Neural cell (in vitro differentiated cells): ENCODE data around the gene CPXM1. TPM values are rescaled to one million over a fixed set of nuclear protein-coding genes. Genes with fewer than 3 reads are reported as not detected.

Experiments used
- H2AFZ ChIP-seq: fragments of 200-600, 300-800 bp; sonication (generic), shearing (Covaris generic); 2 replicates; pipeline ENCODE4 v1.6.0; 2014; ENCODE audit warnings: low read depth, mild to moderate bottlenecking, antibody characterized with exemption, low read length, moderate library complexity
- H3F3A ChIP-seq: fragments of 200-600 bp; shearing (Covaris generic); 2 replicates; pipeline ENCODE4 v1.6.1; 2016; ENCODE audit warnings: mild to moderate bottlenecking, moderate library complexity, mixed read lengths, antibody characterized with exemption, low read length; ENCODE audit not compliant: insufficient read depth, poor library complexity, severe bottlenecking
- H3K27ac ChIP-seq: fragments of 200-600, 300-800 bp; sonication (generic), shearing (Covaris generic); 2 replicates; pipeline ENCODE4 v1.5.1; 2014; ENCODE audit warnings: mild to moderate bottlenecking, low read length, moderate library complexity
- H3K27me3 ChIP-seq: fragments of 300-800, 200-600 bp; sonication (generic), shearing (Covaris generic); 2 replicates; pipeline ENCODE4 v1.6.0; 2014; ENCODE audit warnings: mild to moderate bottlenecking, low read depth, low read length, moderate library complexity; ENCODE audit not compliant: insufficient read depth
- H3K36me3 ChIP-seq: fragments of 300-800, 200-600 bp; sonication (generic), shearing (Covaris generic); 2 replicates; pipeline ENCODE4 v1.5.1; 2014; ENCODE audit warnings: mild to moderate bottlenecking, antibody characterized with exemption, low read length, moderate library complexity; ENCODE audit not compliant: insufficient read depth
- H3K4me2 ChIP-seq: fragments of 300-800, 200-600 bp; sonication (generic), shearing (Covaris generic); 2 replicates; pipeline ENCODE4 v1.6.0; 2014; ENCODE audit warnings: mild to moderate bottlenecking, low read length
- H3K4me3 ChIP-seq: fragments of 300-800, 200-600 bp; sonication (generic), shearing (Covaris generic); 2 replicates; pipeline ENCODE4 v1.5.1; 2014; ENCODE audit warnings: mild to moderate bottlenecking, low read length, moderate library complexity
- H3K79me2 ChIP-seq: fragments of 200-600 bp; shearing (Covaris generic); replicated peaks from 2 replicates; pipeline ENCODE4 v1.6.0; 2014; ENCODE audit warnings: mild to moderate bottlenecking, low read length, moderate library complexity; ENCODE audit not compliant: insufficient read depth
- H3K9ac ChIP-seq: fragments of 300-800, 200-600 bp; sonication (generic), shearing (Covaris generic); 2 replicates; pipeline ENCODE4 v1.6.1; 2016; ENCODE audit warnings: mild to moderate bottlenecking, low read length, mixed read lengths
- H3K9me2 ChIP-seq: fragments of 200-600 bp; shearing (Covaris generic); 2 replicates; pipeline ENCODE4 v1.6.1; 2016; ENCODE audit warnings: mild to moderate bottlenecking, low read length, mixed read lengths; ENCODE audit not compliant: insufficient read depth
- H3K9me3 ChIP-seq: fragments of 200-600, 300-800 bp; sonication (generic), shearing (Covaris generic); 2 replicates; pipeline ENCODE4 v1.6.1; 2016; ENCODE audit warnings: mild to moderate bottlenecking, mixed run types, low read length, moderate library complexity, mixed read lengths
- H4K20me1 ChIP-seq: fragments of 200-600 bp; shearing (Covaris generic); 2 replicates; pipeline ENCODE4 v1.6.1; 2016; ENCODE audit warnings: mild to moderate bottlenecking, mixed run types; ENCODE audit not compliant: insufficient read depth
- EP300 ChIP-seq: fragments of 450-650 bp; conservative IDR thresholded peaks from 2 replicates; pipeline ENCODE4 v1.6.1; 2014; ENCODE audit warnings: antibody characterized with exemption, mild to moderate bottlenecking, moderate library complexity; ENCODE audit not compliant: poor library complexity, severe bottlenecking
- EZH2 ChIP-seq: fragments of 200-600, 300-800 bp; shearing (Covaris generic), sonication (generic); IDR thresholded peaks from 2 replicates; pipeline ENCODE4 v1.6.1; 2014; ENCODE audit warnings: antibody characterized with exemption, low read length, borderline replicate concordance, mild to moderate bottlenecking; ENCODE audit not compliant: insufficient read depth, poor library complexity, severe bottlenecking
- MXI1 ChIP-seq: fragments of 450-650 bp; conservative IDR thresholded peaks from 2 replicates; pipeline ENCODE4 v1.6.1; 2014; ENCODE audit warnings: antibody characterized with exemption, mild to moderate bottlenecking; ENCODE audit not compliant: poor library complexity, severe bottlenecking
- POLR2AphosphoS5 ChIP-seq: IDR thresholded peaks from 2 replicates; pipeline ENCODE4 v1.6.1; 2012
- RAD21 ChIP-seq: fragments of 450-650 bp; conservative IDR thresholded peaks from 2 replicates; pipeline ENCODE4 v1.6.1; 2014; ENCODE audit warnings: antibody characterized with exemption, mild to moderate bottlenecking, moderate library complexity
- SMC3 ChIP-seq: fragments of 450-650 bp; conservative IDR thresholded peaks from 2 replicates; pipeline ENCODE4 v1.6.1; 2014; ENCODE audit warnings: antibody characterized with exemption, mild to moderate bottlenecking, moderate library complexity; ENCODE audit not compliant: poor library complexity
- TAF1 ChIP-seq: IDR thresholded peaks from 2 replicates; pipeline ENCODE4 v1.6.1; 2012; ENCODE audit warnings: low read depth
- polyA plus RNA-seq: library from polyadenylated mRNA; depleted of rRNA; stranded (reverse); fragments of >200 nt; gene quantifications from 2 replicates; pipeline ENCODE4 v1.2.3, GENCODE V29; 2014
- TF ChIP-seq, protein P1 (sequence below): IDR thresholded peaks from 2 replicates; pipeline ENCODE4 v1.6.1; 2012; ENCODE audit warnings: borderline replicate concordance
- TF ChIP-seq, protein P2 (sequence below): fragments of 450-650 bp; IDR thresholded peaks from 2 replicates; pipeline ENCODE4 v1.5.1; 2014; ENCODE audit warnings: antibody characterized with exemption, mild to moderate bottlenecking, moderate library complexity; ENCODE audit not compliant: poor library complexity, severe bottlenecking

Gene CPXM1
- polyA plus RNA-seq, 1 donor from 2014 or later: 44.0 TPM

DNA sequence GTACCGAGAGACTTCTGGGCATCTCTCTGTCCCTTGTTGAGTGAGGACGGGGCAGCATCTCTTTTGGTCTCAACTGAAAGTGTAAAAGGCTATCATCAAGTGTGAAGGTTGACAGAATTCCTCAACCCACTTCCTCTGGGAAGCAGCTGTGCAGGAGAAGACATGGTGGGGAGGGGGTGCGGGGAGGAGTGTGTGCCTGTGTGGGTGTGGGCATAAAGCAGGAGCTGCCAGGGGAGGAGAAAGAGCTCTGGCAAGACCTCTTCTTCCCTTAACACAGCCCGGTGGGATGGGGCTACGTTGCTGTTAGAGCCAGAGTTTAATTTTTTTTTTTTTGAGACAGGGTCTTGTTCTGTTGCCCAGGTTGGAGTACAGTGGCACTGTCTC lies 31.8 kb downstream of the CPXM1 start:
- H3F3A ChIP-seq: no peaks in the 10 kb centered on the region
- no peaks in the 10 kb centered on the region for H3K9me3 ChIP-seq
- no peaks in the 10 kb centered on the region for H4K20me1 ChIP-seq
- no peak overlapping the region for H3K27ac ChIP-seq
- H3K36me3 ChIP-seq: no peaks in the 10 kb centered on the region
- no peak overlapping the region for H3K4me2 ChIP-seq
- no peaks in the 10 kb centered on the region for H3K79me2 ChIP-seq
- no peak overlapping the region for H3K9ac ChIP-seq
- H2AFZ ChIP-seq: no peak overlapping the region
- no peaks in the 10 kb centered on the region for H3K9me2 ChIP-seq
- no peak overlapping the region for H3K4me3 ChIP-seq
- no peak for TF ChIP-seq TAF1
- TF ChIP-seq, protein P1, sequence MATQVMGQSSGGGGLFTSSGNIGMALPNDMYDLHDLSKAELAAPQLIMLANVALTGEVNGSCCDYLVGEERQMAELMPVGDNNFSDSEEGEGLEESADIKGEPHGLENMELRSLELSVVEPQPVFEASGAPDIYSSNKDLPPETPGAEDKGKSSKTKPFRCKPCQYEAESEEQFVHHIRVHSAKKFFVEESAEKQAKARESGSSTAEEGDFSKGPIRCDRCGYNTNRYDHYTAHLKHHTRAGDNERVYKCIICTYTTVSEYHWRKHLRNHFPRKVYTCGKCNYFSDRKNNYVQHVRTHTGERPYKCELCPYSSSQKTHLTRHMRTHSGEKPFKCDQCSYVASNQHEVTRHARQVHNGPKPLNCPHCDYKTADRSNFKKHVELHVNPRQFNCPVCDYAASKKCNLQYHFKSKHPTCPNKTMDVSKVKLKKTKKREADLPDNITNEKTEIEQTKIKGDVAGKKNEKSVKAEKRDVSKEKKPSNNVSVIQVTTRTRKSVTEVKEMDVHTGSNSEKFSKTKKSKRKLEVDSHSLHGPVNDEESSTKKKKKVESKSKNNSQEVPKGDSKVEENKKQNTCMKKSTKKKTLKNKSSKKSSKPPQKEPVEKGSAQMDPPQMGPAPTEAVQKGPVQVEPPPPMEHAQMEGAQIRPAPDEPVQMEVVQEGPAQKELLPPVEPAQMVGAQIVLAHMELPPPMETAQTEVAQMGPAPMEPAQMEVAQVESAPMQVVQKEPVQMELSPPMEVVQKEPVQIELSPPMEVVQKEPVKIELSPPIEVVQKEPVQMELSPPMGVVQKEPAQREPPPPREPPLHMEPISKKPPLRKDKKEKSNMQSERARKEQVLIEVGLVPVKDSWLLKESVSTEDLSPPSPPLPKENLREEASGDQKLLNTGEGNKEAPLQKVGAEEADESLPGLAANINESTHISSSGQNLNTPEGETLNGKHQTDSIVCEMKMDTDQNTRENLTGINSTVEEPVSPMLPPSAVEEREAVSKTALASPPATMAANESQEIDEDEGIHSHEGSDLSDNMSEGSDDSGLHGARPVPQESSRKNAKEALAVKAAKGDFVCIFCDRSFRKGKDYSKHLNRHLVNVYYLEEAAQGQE: no peak
- TF ChIP-seq, protein P2, sequence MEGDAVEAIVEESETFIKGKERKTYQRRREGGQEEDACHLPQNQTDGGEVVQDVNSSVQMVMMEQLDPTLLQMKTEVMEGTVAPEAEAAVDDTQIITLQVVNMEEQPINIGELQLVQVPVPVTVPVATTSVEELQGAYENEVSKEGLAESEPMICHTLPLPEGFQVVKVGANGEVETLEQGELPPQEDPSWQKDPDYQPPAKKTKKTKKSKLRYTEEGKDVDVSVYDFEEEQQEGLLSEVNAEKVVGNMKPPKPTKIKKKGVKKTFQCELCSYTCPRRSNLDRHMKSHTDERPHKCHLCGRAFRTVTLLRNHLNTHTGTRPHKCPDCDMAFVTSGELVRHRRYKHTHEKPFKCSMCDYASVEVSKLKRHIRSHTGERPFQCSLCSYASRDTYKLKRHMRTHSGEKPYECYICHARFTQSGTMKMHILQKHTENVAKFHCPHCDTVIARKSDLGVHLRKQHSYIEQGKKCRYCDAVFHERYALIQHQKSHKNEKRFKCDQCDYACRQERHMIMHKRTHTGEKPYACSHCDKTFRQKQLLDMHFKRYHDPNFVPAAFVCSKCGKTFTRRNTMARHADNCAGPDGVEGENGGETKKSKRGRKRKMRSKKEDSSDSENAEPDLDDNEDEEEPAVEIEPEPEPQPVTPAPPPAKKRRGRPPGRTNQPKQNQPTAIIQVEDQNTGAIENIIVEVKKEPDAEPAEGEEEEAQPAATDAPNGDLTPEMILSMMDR: no peak
- no peak for TF ChIP-seq SMC3
- TF ChIP-seq POLR2AphosphoS5: no peak
- no peak for TF ChIP-seq RAD21
- TF ChIP-seq MXI1: no peak
- TF ChIP-seq EZH2: no peak
- H3K27me3 ChIP-seq: no peaks in the 10 kb centered on the region

DNA sequence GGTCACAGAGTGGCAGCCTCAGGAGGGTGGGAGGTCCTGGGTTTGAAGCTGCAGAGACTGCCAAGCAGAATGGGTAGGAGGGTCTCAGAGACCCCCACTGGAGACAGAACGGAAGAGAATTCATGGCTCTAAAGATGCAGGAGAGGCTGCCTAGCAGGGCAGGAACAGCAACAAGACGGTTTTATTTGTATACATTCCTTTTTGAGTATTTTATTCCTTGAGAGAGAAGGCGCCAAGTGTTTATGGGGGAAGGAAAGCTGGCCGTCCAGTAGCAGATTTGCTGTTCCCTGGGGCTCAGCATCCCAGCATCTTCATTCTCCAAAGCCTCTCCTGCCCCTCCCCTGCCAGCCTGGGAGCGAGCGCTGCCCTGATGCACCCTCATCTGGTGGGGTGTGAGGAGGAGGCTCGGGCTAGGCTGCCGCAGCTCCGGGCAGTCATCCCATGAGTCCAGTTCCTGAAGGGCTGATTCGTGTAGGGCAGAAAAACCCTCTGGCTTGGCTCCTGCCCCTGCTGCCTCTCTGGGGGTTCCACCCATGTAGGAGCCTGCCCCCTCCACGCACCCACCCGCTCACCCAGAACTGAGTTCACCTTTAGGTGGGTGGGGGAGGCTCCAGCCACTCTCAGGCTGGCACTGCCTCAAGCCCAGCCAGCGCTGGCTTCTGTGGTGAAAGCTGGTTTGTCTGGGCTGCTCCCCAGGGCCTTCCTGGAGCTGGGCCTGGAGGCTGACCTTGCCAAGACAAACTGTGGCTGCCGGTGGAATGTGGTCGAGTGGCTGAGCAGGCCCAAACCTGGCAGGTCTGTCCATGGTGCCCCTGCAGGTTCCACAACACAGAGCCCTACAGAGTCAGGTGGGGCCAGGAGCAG lies 32.4 kb downstream of the CPXM1 start:
- H3K9me2 ChIP-seq: no peaks in the 10 kb centered on the region
- no peaks in the 10 kb centered on the region for H3K9me3 ChIP-seq
- H3K79me2 ChIP-seq: no peaks in the 10 kb centered on the region
- H3K4me3 ChIP-seq: no peak overlapping the region
- no peaks in the 10 kb centered on the region for H3F3A ChIP-seq
- no peaks in the 10 kb centered on the region for H4K20me1 ChIP-seq
- no peaks in the 10 kb centered on the region for H3K36me3 ChIP-seq
- H3K27me3 ChIP-seq: no peaks in the 10 kb centered on the region
- no peak overlapping the region for H3K27ac ChIP-seq
- H2AFZ ChIP-seq: no peak overlapping the region
- no peak overlapping the region for H3K9ac ChIP-seq
- no peak overlapping the region for H3K4me2 ChIP-seq
- TF ChIP-seq, protein P1: no peak
- TF ChIP-seq MXI1 (no peak), EP300 (no peak), RAD21 (no peak), TAF1 (no peak), EZH2 (no peak), SMC3 (no peak), POLR2AphosphoS5 (no peak)
- TF ChIP-seq, protein P2: no peak
